ENCODE results near the gene MEN1. TPM values are rescaled to one million over a fixed set of nuclear protein-coding genes. Genes with fewer than 3 reads are reported as not detected.

Gene MEN1
- total RNA-seq, 2 donors from 2014 or later, result 9.7 to 35.1 TPM

DNA sequence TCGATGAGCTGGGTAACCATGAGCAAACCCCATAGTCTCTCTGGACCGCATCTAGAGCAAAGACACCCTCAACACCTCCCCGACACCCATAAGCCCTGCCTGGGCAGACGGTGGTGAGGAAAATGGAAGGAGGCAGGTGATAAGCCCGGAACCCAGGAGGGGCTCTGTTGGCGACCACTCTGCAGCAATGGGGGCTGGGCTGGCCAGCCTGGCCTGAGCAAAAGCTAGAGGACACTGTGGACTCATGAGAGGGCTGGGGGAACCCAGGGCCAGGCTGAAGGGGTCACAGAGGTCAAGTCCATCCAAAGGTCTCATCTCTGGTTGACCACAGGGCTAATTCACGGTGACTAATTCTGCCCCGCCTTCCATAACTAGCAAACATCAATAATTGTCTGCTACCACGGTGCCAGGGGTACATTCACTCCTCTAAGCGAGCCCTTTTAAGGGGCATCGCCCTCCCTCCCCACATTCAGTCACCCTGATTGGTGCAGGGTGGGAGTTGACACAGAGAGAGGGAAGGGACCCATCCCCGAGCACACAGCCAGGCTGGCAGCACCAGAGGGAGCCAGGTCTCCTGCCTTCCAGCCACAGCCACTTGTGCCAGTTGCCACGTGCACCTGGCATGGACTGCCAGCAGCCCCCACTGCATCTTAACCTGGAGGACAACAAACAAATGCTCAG is 54.5 kb downstream of the MEN1 start:
- Mint-ChIP-seq H3K36me3 (no peaks in the 10 kb centered on the region), H3K9me3 (no peaks in the 10 kb centered on the region), H3K27ac (no peak overlapping the region)
- ATAC-seq, result no peak
- no peak for DNase-seq (ENCODE audit: low spot score in 2 of 2)

DNA sequence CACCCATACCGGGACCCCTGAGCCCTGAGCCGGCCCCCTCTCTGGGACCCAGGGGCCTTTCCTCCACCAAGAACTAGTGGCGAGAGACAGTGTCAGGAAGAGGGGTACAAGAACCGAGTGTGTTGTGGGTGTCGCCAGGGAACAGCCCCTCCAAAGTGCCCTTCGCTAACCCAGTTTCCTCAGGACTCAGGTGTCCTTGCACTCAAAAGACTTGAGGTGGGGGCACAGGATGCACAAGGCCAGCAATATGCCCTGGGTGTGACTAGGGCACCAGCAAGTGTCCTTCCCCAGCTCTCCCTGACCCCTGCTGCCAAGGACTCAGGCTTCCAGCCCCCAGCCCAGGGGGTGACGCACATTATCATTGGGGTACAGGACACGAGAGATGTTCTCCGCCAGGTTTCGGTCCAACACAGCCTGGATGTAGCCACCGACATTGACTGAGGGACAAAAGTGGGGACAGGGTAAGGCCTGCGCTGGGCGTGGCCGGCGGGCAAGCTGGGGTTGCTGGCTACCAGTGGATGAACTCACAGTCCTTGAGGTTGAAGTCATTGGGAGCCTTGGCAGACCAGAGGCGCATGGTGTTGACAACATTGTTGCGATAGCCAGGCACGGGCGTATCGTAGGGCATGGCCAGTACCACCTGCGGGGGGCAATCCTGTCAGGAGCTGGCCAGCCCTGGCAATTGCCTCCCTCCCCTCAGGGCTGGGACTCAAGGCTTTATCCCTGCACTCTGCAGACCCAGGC is 55.3 kb downstream of the MEN1 start:
- ATAC-seq (peak in 1 of 2 donors; percentile 1), DNase-seq (ENCODE audit: low spot score in 2 of 2) (peak in 1 of 2 donors; percentile 49)
- no peak overlapping the region for H3K27ac Mint-ChIP-seq
- no peaks in the 10 kb centered on the region for H3K36me3 Mint-ChIP-seq
- H3K9me3 Mint-ChIP-seq, result no peaks in the 10 kb centered on the region

DNA sequence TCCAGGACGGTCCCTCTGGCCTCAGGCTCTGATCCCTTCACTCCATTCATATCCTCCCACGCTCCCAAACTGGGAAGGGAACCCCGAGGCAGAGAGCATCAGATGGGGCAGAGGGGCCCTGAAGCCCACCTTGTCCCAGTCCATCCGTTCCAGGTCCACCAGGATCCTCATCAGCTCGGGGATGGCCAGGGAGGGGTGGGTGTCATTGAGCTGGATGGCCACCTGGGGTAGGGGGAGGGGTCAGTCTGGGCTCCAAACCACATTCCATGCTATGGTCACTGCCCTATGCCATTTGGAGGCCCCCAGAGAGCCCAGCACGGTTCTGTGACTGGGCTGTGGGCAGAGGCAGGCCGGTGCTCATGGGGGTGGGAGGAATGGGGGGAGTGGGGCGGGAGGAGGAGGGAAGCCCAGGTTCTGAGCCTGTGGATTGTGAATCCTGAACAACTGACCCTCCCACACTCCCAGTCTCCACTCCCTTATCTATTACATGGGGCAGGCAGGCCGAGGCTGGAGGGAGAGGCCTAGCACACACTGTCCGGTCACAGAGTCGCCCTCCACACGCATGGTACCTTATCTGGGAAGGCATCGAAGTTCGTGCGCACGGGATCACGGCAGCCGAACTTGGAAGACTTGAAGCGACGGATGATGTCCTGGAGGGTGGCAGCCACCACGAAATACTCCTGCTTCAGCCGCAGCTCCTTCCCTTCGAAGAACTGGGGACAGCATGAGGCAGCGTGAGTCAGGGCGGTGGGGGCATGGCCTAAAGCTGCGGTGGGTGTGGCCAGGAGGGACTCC is 56.0 kb downstream of the MEN1 start:
- no peak for DNase-seq (ENCODE audit: low spot score in 2 of 2)
- Mint-ChIP-seq H3K9me3 (no peaks in the 10 kb centered on the region), H3K36me3 (no peaks in the 10 kb centered on the region), H3K27ac (peak overlapping the region in 1 of 2 donors; percentile 22)
- ATAC-seq, result no peak

Other genes with a start within 250 kb of the MEN1 start
- gene SLC22A12, start 219.3 kb downstream of the MEN1 start, total RNA-seq, result not detected
- 1 to 10 TPM in 1 of 2 donors, under 1 TPM in 1; 0.84 to 1.3 TPM for gene NRXN2, start 87.4 kb downstream of the MEN1 start, total RNA-seq
- 10 to 100 TPM; 12.5 to 12.6 TPM for gene RASGRP2, start 66.4 kb downstream of the MEN1 start, total RNA-seq
- 1 to 10 TPM in 1 of 2 donors, under 1 TPM in 1; 0.87 to 2.3 TPM for gene PYGM, start 50.6 kb downstream of the MEN1 start, total RNA-seq
- gene SF1, start 32.0 kb downstream of the MEN1 start, total RNA-seq, result 100 to 1,000 TPM; 323 to 406 TPM
- gene MAP4K2, start 7.3 kb downstream of the MEN1 start, total RNA-seq, result 10 to 100 TPM; 67.7 to 83.2 TPM
- gene CDC42BPG, start 34.1 kb upstream of the MEN1 start, total RNA-seq, result under 1 TPM; 0.61 to 0.76 TPM
- 100 to 1,000 TPM in 1 of 2 donors, 10 to 100 TPM in 1; 93.1 to 123 TPM for gene EHD1, start 68.1 kb upstream of the MEN1 start, total RNA-seq
- 10 to 100 TPM; 21.2 to 26.8 TPM for gene ATG2A, start 106.7 kb upstream of the MEN1 start, total RNA-seq
- gene PPP2R5B, start 114.1 kb upstream of the MEN1 start, total RNA-seq, result 10 to 100 TPM in 1 of 2 donors, 1 to 10 TPM in 1; 2.8 to 29.9 TPM
- gene GPHA2, start 125.3 kb upstream of the MEN1 start, total RNA-seq, result not detected
- under 1 TPM in 1 of 2 donors, not detected in 1; 0.45 TPM for gene MAJIN, start 161.6 kb upstream of the MEN1 start, total RNA-seq
- gene BATF2, start 186.4 kb upstream of the MEN1 start, total RNA-seq, result not detected
- gene ARL2, start 203.6 kb upstream of the MEN1 start, total RNA-seq, result 10 to 100 TPM; 82.6 to 96.1 TPM
- 10 to 100 TPM; 12.5 to 14.5 TPM for gene SNX15, start 216.9 kb upstream of the MEN1 start, total RNA-seq
- gene SAC3D1, start 230.7 kb upstream of the MEN1 start, total RNA-seq, result 10 to 100 TPM in 1 of 2 donors, 1 to 10 TPM in 1; 8.9 to 33.3 TPM
- 10 to 100 TPM; 14.9 to 23.1 TPM for gene NAALADL1, start 248.0 kb upstream of the MEN1 start, total RNA-seq

All from activated naive CD4-positive, alpha-beta T cell treated with anti-CD3 and anti-CD28 coated beads, Interleukin-2, amount 50 U/mL, for 72 hours (primary cell).